ELF-1 (cell line): ENCODE data around the gene TUBA3E.
"Not testable (repeated sequence)": the region's sequence is repeated elsewhere in the genome, so short reads cannot be mapped to it uniquely, and the experiment has no call there.

ENCODE experiments used
- DNase-seq: peaks from one replicate; pipeline ENCODE4 v3.0.0-alpha.2; 2016; ENCODE audit warnings: low read depth, low spot score

The TUBA3E gene

GRCh38 chr2:130198343-130198742 lies at the start of gene TUBA3E:
TUBA3E (minus strand) TSS chr2:130198439; CDS start chr2:130198360, 79 bp downstream.
- DNase-seq = no peak

DNA sequence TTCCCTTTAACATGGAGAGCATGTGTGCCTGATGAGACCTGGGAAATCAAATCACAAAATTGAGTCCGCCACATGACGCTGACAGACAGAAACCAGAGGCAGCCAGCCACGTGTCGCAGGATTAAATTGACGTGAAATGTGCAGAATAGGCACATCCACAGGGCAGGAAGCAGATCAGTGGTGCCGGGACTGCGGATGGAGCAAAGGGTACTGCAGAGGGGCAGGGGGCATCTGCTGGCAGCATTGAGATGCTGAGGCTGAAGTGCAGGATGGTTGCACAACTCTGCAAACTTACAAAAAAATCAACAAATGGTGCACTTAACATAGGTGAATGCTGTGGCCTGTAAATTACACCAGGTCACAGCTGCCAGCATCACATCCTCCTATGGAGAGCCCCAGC lies 48.2 kb upstream of the TUBA3E start:
- no peak for DNase-seq

- no peak for DNase-seq
Measured at GRCh38 chr2:130245976-130246375, 47.7 kb upstream of the TUBA3E start.

GRCh38 chr2:130243359-130243758 lies 45.1 kb upstream of the TUBA3E start:
- DNase-seq = no peak

DNA sequence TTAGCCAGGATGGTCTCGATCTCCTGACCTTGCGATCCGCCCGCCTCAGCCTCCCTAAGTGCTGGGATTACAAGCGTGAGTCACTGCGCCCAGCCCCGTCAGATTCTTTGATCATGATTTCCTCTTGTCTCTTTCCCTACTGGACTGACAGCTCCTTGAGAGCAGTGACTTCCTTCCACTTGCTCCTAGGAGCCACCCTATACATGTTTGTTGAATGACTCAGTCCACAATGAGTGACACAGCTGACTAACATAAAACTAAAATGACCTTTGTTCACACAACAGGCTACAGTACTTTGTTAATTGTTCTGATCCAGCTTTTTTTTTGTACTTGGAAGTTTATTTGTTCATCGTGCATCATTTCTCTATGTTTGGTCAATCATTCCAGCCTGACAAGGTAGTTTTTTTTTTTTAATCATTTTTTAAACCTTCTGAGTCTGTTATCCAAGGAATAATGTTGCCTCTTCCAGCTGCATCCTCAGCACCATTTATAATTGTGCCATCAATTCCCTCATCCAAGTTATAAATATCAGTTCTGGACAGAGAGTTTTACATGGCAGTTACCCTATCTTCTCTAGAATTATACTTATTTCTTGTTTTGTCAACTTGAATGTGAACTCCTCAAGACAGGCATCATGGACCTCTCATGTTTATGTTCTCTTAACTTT lies 42.9 kb upstream of the TUBA3E start:
- DNase-seq = peak; percentile 24

- not testable (repeated sequence) for DNase-seq
Measured at GRCh38 chr2:130239581-130239980, 41.3 kb upstream of the TUBA3E start.

- DNase-seq = not testable (repeated sequence)
Measured at GRCh38 chr2:130233066-130233465, 34.8 kb upstream of the TUBA3E start.

- no peak for DNase-seq
Measured at GRCh38 chr2:130231656-130232055, 33.4 kb upstream of the TUBA3E start.

GRCh38 chr2:130230907-130231306 lies 32.7 kb upstream of the TUBA3E start:
- not testable (repeated sequence) for DNase-seq

DNA sequence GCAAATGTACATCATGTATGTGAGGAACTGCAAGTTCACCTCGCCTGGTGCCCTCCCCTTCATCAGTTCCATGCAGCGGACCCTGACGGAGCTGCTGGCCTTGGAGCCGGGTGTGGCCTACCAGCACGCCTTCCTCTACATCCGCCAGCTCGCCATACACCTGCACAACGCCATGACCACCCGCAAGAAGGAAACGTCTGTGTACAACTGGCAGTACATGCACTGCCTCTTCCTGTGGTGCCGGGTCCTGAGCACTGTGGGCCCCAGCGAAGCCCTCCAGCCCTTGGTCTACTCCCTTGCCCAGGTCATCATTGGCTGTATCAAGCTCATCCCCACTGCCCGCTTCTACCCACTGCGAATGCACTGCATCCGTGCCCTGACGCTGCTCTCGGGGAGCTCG lies 32.1 kb upstream of the TUBA3E start:
- not testable (repeated sequence) for DNase-seq

DNA sequence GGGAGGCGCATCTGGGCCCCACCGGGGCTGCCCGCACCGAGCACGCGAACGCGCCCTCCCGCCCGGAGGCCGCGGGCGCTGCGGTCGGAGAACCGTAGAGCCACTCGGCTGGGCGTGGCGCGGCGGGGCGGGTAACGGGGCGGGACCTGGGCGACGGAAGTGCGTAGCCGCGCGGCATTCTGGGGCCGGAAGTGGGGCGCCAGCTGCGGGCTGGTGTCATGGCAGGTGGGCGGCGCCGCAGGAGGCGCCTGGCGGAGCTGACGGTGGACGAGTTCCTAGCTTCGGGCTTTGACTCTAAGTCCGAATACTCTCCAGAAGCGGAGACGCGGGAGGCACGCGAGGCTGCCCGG lies 30.9 kb upstream of the TUBA3E start:
- DNase-seq = peak; percentile 88

DNA sequence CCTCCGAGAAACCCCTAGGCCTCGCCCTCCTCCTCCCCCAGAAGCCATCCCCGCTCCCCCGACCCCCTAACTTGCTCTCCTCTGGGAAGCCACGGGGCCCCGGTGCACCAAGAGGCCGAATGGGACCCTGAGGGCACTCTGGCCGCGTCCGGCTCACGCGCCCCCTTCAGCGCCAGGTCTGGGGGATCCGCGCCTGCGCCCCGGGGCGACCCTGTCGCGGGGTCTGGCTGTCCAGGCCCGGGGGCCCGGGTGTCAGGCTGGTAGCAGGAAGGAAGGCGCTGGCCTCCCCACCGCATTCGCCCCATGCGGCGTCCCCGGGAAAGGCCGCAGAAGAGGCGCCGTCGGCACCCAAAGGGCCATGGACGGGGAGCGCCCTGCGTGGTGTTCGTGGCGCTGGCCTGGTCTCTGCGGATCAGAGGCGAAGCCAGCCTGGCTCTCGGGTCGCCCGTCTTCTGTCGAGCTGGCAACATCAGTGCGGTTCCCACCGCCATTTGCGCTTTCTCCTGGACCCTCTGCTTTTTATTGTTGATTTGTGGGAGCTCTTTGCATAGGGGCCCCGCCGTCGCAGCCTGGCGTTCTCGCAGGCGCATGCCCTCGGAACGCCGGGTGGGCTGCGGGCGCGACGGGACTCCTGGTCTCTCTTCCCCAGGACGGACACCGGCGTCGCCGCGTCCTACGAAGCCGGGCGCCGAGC lies 30.4 kb upstream of the TUBA3E start:
- not testable (repeated sequence) for DNase-seq

- not testable (repeated sequence) for DNase-seq
Measured at GRCh38 chr2:130228005-130228404, 29.8 kb upstream of the TUBA3E start.

DNA sequence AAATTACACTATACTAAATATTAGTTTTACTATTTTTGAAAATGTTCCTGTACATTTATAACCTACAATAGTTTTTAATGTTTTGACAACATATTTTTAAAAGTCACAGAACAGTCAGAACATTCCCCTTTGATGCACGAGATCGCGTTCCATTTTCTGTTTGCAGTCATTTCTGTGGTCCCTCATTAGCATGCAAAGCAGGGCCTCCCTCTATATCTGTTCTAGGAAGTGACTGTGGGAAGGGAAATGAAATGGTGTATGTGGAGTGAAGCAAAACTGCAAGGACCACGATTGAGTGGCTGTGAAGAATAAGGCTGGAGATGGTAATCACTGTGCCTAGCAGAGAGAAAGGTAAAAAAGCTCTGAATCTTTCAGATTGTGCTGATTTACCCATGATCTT lies 24.3 kb upstream of the TUBA3E start:
- DNase-seq = not testable (repeated sequence)

DNA sequence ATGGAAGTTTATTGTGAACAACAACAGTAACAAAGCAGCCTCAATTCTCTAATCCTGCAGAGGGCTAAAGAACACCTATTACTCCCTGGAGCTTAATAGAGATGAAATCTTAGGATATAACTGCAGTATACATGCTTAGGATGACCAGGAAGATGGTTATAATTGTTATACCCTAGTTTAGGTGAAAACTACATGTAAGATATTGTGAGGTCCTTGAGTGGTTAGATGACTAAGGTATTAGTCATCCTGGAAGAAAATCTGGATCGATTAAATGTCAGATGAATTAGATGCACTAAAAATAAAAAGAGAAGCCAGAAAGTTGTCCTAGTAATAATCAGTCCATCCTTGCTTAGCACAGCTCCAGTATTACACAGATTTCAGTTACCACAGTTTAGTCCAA lies 22.3 kb upstream of the TUBA3E start:
- DNase-seq = not testable (repeated sequence)

- not testable (repeated sequence) for DNase-seq
Measured at GRCh38 chr2:130219147-130219546, 20.9 kb upstream of the TUBA3E start.

- not testable (repeated sequence) for DNase-seq
Measured at GRCh38 chr2:130207051-130207450, 8.8 kb upstream of the TUBA3E start.

DNA sequence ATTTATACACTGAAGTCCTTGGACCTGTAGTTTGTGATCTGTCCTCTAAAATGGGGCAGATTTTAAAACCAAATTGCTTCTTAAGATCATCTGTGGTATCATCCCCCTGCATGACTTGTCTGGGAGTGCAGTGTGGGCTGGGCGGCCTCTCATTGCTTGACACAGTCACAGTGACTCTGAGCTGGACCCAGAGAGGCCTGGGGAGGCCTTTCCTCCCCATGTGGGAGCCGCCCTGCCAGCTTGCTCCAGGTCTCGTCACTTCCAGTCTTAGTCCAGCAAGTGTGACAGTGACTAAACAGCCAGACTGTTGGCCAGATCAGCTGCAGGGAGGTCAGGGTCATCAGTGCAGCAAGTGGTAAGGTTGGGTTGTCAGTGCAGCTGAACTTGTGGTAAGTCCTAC lies 4.9 kb upstream of the TUBA3E start:
- not testable (repeated sequence) for DNase-seq

DNA sequence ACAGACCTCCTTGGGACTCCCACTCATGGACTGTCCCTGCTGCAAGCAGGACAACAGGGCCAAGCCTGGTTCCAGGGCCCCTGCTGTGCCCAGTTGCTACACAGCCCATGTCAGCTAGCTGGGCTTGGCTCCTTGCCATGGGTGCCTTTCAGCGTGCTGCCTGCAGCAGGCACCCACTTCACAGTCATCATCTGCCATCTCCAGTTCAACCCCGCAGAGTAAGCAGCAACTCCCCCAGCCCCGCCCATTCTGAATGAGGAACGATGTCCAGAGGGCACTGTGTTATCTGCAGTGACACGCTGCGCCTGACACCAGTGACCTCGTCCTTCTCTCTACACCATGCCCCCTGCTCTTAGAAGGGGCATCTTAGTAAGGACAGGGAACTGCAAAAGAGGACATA lies 4.3 kb upstream of the TUBA3E start:
- not testable (repeated sequence) for DNase-seq

GRCh38 chr2:130196052-130196451 lies 2.2 kb downstream of the TUBA3E start:
- not testable (repeated sequence) for DNase-seq

GRCh38 chr2:130195089-130195635 lies 3.1 kb downstream of the TUBA3E start:
- DNase-seq = not testable (repeated sequence)

GRCh38 chr2:130193824-130194223 lies 4.4 kb downstream of the TUBA3E start:
- not testable (repeated sequence) for DNase-seq

DNA sequence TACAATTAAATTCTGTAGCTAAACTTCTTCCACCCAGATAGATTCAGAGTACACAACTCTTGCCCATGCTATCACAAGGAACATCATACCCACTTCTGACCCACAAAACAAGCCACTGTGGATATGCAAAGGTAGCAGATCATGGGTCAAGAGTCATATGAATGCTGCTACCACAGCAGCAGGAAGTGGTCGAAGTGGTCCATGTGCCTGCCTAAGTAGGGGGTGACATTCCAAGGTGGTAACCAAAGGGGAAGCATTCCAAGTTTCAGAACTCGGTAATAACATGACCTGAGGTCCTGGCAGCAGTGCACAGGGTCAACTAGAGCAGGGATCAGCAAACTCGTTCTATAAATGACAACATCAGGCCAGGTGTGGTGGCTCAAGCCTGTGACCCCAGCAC lies 5.8 kb downstream of the TUBA3E start:
- DNase-seq = not testable (repeated sequence)
